22Rv1 (cell line): Measurements from ENCODE around the gene LHFPL2.

Experiments used
- H3K27ac ChIP-seq: fragments of 450-650 bp; 2 replicates; pipeline ENCODE4 v1.5.1; 2017
- ZFX ChIP-seq: fragments of 450-650 bp; IDR thresholded peaks from 2 replicates; pipeline ENCODE4 v1.6.1; 2017; ENCODE audit warnings: antibody characterized with exemption, borderline replicate concordance
- TF ChIP-seq, protein P1 (sequence below): fragments of 450-650 bp; IDR thresholded peaks from 2 replicates; pipeline ENCODE4 v1.5.1; 2017; ENCODE audit warnings: mild to moderate bottlenecking

The LHFPL2 gene

DNA sequence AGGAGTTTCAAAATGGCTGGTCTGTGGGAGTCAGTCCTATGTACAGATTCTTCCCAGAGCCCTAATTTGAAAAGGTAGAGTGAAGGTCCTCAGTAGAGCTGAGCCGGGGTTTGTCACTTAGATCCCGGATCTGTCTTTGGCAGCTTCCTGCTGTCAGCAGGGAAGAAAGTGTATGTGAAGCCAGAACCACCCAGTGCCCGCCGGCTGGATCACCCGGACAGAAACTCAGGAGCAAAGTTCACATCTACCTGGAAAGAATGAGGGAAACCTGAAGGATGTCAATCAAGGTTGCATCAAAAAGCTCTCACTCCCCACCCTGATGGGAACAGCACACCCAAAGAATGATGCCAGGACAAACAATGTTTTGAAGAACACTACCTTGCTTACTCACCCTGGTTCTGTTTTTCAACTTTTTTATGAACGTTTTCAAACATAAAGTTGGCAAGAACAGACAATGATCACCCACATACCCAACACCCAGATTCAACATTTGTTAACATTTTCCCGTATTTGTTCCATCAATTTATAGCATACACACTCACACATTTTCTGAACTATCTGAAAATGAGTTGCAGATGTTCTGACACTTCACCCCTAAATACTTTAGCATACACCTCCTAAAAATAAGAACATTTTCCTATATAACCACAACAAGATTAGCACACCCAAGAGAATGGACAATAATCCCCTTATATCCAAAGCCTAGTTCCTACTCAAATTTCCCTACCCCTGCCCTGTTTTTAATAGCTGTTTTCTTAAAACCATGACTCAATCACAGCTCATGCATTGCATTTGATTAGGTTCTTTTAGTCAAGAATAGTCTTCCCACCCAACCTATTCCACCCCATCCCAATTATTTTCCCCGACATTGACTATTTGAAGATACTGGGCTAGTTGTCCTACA, 133.9 kb downstream of the LHFPL2 start:
- H3K27ac ChIP-seq = no peak overlapping the region
- TF ChIP-seq, protein P1, sequence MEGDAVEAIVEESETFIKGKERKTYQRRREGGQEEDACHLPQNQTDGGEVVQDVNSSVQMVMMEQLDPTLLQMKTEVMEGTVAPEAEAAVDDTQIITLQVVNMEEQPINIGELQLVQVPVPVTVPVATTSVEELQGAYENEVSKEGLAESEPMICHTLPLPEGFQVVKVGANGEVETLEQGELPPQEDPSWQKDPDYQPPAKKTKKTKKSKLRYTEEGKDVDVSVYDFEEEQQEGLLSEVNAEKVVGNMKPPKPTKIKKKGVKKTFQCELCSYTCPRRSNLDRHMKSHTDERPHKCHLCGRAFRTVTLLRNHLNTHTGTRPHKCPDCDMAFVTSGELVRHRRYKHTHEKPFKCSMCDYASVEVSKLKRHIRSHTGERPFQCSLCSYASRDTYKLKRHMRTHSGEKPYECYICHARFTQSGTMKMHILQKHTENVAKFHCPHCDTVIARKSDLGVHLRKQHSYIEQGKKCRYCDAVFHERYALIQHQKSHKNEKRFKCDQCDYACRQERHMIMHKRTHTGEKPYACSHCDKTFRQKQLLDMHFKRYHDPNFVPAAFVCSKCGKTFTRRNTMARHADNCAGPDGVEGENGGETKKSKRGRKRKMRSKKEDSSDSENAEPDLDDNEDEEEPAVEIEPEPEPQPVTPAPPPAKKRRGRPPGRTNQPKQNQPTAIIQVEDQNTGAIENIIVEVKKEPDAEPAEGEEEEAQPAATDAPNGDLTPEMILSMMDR = no peak

DNA sequence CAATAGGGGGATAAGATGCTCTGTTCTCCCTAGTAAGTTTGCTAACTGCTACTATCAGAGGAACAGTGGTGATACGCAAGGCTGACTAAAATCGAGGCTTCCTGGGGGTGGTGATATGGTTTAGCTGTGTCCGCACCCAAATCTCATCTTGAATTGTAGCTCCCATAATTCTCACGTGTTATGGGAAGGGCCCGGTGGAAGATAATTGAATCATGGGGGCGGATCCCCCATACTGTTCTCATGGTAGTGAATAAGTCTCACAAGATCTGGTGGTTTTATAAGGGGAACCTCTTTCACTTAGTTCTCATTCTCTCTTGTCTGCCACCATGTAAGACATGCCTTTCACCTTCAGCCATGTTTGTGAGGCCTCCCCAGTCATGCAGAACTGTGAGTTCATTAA, 135.1 kb downstream of the LHFPL2 start:
- H3K27ac ChIP-seq = no peak overlapping the region
- TF ChIP-seq, protein P1 = no peak
- TF ChIP-seq ZFX = no peak

DNA sequence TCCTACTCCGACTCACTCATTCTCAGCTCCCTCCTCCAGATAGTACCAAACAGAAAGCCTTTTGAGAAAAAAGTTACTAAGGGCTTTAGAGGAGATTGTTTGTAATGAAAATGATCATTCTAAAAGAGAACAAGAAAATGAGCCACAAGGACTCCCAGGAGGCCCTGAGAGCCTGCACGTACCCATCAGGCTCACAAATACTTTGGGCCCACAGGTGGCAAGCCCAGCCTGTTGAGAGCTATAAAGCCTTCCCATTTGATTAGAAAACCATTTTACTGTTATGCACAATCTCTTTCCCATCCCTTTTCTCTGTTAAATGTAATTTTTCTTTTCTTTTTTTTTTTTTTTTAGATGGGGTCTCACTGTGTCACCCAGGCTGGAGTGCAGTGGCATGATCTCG, 136.1 kb downstream of the LHFPL2 start:
- no peak for TF ChIP-seq ZFX
- TF ChIP-seq, protein P1 = no peak
- H3K27ac ChIP-seq = no peak overlapping the region

DNA sequence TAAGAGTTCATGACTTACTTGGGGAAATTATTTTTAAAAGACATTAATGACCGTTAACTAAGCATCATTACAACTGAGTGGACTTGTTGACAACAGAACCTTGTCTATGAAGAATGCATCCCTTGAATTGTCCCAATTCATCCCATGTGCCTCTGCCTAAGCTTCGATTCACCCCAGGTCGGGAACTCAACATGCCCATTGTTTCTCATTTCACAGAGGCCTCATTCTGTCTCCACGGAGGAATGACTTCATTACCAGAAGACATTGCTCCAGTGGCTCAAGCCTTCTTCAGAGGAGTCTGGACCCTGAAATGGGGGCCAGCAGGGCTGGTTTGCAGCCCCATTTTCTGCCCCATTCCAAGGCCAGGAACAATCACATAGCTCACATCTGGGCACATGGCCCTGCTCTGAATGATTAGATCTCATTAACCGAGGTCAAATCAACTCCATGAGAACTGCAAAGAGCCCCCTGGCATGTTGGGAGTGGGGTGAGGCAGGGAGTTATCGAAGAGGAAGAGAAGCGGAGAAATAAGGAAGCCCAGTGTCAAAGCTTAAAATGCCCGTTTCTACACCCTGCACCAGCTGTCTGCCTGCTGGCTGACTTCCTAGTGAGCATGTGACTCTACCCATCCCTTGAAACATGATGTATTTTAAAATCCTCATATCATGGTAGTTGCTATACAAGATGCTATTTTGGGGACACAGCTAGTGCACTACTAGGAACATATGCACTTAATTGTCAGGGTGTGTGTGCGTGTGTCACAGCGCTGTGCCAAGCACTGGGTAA, 137.3 kb downstream of the LHFPL2 start:
- no peak overlapping the region for H3K27ac ChIP-seq
- no peak for TF ChIP-seq ZFX
- TF ChIP-seq, protein P1 = no peak

DNA sequence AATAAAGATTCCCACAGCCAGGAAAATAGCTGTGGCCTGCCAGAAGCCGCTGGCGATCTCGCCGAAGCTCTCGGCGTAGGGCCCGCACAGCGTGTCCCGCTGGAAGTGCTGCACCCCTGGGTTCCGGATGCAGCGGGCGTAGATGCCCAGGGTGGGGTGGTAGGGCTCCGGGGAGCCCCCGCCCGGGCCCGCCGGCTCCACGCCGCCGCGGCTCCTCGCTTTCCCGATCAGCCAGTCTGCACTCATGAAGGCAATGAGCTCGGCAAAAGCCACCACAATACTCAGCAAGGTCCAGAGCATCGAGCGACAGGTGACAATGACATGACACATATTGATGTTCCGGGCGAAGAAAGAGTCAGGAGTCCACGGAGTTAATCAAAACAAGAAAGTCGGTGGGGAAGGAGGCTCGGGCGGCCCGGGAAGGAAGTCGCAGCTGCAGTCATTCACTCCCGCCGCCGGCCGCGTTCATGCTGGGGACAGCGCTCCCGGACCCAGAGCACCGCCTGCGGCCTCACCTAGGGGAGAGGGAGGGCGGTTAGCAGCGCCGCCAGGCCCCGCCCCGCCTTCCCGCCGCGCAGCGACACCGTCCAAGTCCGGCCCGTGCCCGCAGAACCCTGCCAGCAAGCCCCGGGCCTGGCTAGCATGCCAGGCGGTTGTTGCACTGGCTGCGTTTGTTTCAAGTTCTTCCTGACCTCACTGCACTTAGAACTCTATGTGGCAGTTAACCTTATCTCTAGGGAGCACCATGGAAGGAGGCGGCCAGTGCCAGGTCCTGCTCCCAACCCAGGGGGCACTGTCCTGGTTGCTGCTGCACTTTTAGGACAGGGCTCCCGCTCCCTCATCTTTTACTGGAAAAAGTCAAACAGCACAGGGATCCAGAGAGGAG, 138.4 kb downstream of the LHFPL2 start:
- peak overlapping the region; percentile 30; the same call in 1 of the 2 replicates for H3K27ac ChIP-seq
- TF ChIP-seq ZFX = no peak
- TF ChIP-seq, protein P1 = peak; percentile 39

DNA sequence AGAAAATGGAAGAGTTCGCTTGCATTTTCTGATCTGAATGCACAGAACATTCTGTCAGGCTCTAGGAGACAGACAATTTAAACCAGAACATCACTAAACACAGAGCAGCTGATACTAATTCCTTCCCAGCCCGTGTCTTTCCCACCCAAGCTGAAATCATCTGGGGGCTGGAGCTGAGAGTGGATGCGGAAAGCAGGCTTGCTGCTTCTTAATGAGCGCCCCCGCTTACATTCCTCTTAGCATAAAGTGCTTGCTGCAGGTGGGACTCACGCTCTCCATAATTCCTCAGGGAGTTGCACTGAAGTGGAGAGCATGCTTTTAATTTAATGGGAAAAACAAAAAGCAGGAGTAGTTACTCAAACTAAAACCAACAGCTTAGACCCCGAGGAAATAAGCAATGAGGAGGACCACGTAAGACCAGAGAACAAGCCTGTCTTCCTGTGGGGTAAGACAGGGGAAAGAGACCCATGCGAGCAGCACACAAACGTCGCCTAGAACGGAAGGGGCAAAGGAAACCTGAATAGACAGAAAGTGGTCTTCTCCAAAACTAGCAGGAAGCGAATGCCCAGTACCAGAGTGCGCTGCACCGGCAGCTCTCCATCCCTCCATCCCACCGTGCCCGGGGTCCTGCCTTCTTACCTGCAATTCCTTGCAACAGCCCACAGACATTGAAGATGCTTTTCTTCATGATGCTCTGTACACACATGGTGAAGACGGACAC, 139.3 kb downstream of the LHFPL2 start:
- H3K27ac ChIP-seq = no peak overlapping the region
- TF ChIP-seq ZFX = no peak
- TF ChIP-seq, protein P1 = no peak
